Measurements from ENCODE around the gene BABAM2. TPM values are rescaled to one million over a fixed set of nuclear protein-coding genes. Genes with fewer than 3 reads are reported as not detected.

The BABAM2 gene
- total and polyA plus RNA-seq, 4 donors: 9.9 to 17.0 (median 13.9) TPM

- TF ChIP-seq REST (IDR thresholded peaks at IDR 0.05) (no peak), HNF4A (conservative IDR thresholded peaks at IDR 0.05) (no peak), ATF3 (IDR thresholded peaks at IDR 0.05) (no peak), HNF4G (IDR thresholded peaks at IDR 0.05) (no peak), ZBTB33 (IDR thresholded peaks at IDR 0.05) (no peak), SP1 (IDR thresholded peaks at IDR 0.05) (no peak), YY1 (IDR thresholded peaks at IDR 0.05) (no peak), TAF1 (conservative IDR thresholded peaks at IDR 0.05) (no peak), FOXA1 (IDR thresholded peaks at IDR 0.05) (no peak), RXRA (IDR thresholded peaks at IDR 0.05) (no peak), NR2F2 (IDR thresholded peaks at IDR 0.05) (no peak), FOXA2 (IDR thresholded peaks at IDR 0.05) (no peak), JUND (IDR thresholded peaks at IDR 0.05) (no peak), CTCF (IDR thresholded peaks at IDR 0.05; ENCODE audit: low read depth, low read length, missing input control) (no peak), EGR1 (IDR thresholded peaks at IDR 0.05; ENCODE audit: low read depth in 2 of 2) (no peak)
- Histone ChIP-seq H3K4me3 (ENCODE audit: low read depth in 1 of 3, low read length in 3 of 3) (no peak overlapping the region), H3K27ac (ENCODE audit: low read depth in 1 of 2, low read length in 2 of 2) (no peak overlapping the region), H3K9me3 (ENCODE audit: control insufficient read depth in 4 of 4, low read length in 3 of 4) (no peaks in the 10 kb centered on the region), H3K27me3 (ENCODE audit: control insufficient read depth in 4 of 4, insufficient read depth in 4 of 4, low read length in 3 of 4) (no peaks in the 10 kb centered on the region), H3K36me3 (ENCODE audit: control insufficient read depth in 4 of 4, insufficient read depth in 3 of 4, low read depth in 1 of 4, low read length in 3 of 4) (no peaks in the 10 kb centered on the region), H3K4me1 (ENCODE audit: control insufficient read depth in 4 of 4, insufficient read depth in 4 of 4, low read length in 3 of 4) (no peaks in the 10 kb centered on the region), H3K9ac (ENCODE audit: low read depth in 1 of 2, low read length in 2 of 2) (no peak overlapping the region)
- WGBS: 94% methylated on average over 2 of the region's 2 CpGs
- DNase-seq (ENCODE audit: low spot score): no peak
These were observed 159.4 kb downstream of the BABAM2 start for GRCh38 chr2:28049899-28050298.

- no peak overlapping the region for H3K27ac ChIP-seq (ENCODE audit: low read depth in 1 of 2, low read length in 2 of 2)
- no peaks in the 10 kb centered on the region for H3K27me3 ChIP-seq (ENCODE audit: control insufficient read depth in 4 of 4, insufficient read depth in 4 of 4, low read length in 3 of 4)
- H3K36me3 ChIP-seq (ENCODE audit: control insufficient read depth in 4 of 4, insufficient read depth in 3 of 4, low read depth in 1 of 4, low read length in 3 of 4): peaks cover 0 to 2% (median 0%) of the 10 kb centered on the region in 4 donors
- WGBS: 86% methylated on average over 1 of the region's 1 CpG
- peaks cover 0 to 2% (median 0%) of the 10 kb centered on the region in 4 donors for H3K4me1 ChIP-seq (ENCODE audit: control insufficient read depth in 4 of 4, insufficient read depth in 4 of 4, low read length in 3 of 4)
- H3K9ac ChIP-seq (ENCODE audit: low read depth in 1 of 2, low read length in 2 of 2): no peak overlapping the region
- no peak for DNase-seq (ENCODE audit: low spot score)
- H3K9me3 ChIP-seq (ENCODE audit: control insufficient read depth in 4 of 4, low read length in 3 of 4): no peaks in the 10 kb centered on the region
- TF ChIP-seq EGR1 (IDR thresholded peaks at IDR 0.05; ENCODE audit: low read depth in 2 of 2) (no peak), REST (IDR thresholded peaks at IDR 0.05) (no peak), FOXA2 (IDR thresholded peaks at IDR 0.05) (no peak), SP1 (IDR thresholded peaks at IDR 0.05) (no peak), MAX (IDR thresholded peaks at IDR 0.05) (no peak), ZBTB33 (IDR thresholded peaks at IDR 0.05) (no peak), FOXA1 (IDR thresholded peaks at IDR 0.05) (no peak), RXRA (IDR thresholded peaks at IDR 0.05) (no peak), ATF3 (IDR thresholded peaks at IDR 0.05) (no peak), HNF4A (conservative IDR thresholded peaks at IDR 0.05) (no peak), YY1 (IDR thresholded peaks at IDR 0.05) (no peak), HNF4G (IDR thresholded peaks at IDR 0.05) (no peak), NR2F2 (IDR thresholded peaks at IDR 0.05) (no peak), JUND (IDR thresholded peaks at IDR 0.05) (no peak)
- H3K4me3 ChIP-seq (ENCODE audit: low read depth in 1 of 3, low read length in 3 of 3): no peak overlapping the region
These were observed 162.2 kb downstream of the BABAM2 start for GRCh38 chr2:28052691-28053090.

All from liver (tissue), 9 donors.